ENCODE measurements around the gene EHBP1L1. TPM values are rescaled to one million over a fixed set of nuclear protein-coding genes. Genes with fewer than 3 reads are reported as not detected.
A peak's percentile ranks its signal among the peaks of the same experiment; 100 is the strongest.

The EHBP1L1 gene
- total and polyA plus RNA-seq, 4 donors, result 49.8 to 154 (median 91.8) TPM

DNA sequence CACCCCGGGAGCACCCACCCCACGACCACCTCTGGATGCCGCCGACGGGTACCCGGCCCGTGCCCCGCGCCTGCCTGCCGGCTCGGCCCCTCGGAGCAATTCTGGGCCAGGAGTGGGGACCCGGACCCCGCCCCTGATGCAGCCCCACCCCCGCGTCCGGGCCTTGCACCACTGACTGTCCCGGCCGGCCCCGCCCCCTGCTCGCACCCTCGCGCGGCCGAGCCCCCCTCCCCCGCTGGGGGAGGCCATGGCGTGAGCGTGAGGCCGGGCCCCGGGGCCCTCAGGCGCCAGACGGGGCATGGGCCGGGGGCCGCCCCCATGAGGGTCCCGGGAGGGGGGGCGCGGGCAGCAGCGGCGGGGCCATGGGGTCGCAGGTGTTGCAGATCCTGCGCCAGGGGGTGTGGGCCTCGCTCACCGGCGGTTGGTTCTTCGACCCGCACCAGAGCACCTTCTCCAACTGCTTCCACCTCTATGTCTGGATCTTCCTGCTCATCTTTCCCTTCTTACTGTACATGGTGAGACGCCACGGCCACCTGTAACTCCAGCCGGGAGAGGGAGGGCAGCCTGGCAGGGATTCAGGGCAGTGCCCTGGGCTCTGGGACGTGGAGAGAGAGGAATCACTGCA lies 40.2 kb downstream of the EHBP1L1 start:
- TF ChIP-seq, protein P1, sequence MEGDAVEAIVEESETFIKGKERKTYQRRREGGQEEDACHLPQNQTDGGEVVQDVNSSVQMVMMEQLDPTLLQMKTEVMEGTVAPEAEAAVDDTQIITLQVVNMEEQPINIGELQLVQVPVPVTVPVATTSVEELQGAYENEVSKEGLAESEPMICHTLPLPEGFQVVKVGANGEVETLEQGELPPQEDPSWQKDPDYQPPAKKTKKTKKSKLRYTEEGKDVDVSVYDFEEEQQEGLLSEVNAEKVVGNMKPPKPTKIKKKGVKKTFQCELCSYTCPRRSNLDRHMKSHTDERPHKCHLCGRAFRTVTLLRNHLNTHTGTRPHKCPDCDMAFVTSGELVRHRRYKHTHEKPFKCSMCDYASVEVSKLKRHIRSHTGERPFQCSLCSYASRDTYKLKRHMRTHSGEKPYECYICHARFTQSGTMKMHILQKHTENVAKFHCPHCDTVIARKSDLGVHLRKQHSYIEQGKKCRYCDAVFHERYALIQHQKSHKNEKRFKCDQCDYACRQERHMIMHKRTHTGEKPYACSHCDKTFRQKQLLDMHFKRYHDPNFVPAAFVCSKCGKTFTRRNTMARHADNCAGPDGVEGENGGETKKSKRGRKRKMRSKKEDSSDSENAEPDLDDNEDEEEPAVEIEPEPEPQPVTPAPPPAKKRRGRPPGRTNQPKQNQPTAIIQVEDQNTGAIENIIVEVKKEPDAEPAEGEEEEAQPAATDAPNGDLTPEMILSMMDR (IDR thresholded peaks at IDR 0.05; ENCODE audit: control extremely low read depth, extremely low read depth), result no peak
- peaks cover 0 to 27% (median 11%) of the 10 kb centered on the region in 5 donors for H3K4me1 ChIP-seq (ENCODE audit: control insufficient read depth in 5 of 5, insufficient read depth in 5 of 5, low read length in 5 of 5)
- peak in 1 of 3 donors; percentile 44 for DNase-seq

DNA sequence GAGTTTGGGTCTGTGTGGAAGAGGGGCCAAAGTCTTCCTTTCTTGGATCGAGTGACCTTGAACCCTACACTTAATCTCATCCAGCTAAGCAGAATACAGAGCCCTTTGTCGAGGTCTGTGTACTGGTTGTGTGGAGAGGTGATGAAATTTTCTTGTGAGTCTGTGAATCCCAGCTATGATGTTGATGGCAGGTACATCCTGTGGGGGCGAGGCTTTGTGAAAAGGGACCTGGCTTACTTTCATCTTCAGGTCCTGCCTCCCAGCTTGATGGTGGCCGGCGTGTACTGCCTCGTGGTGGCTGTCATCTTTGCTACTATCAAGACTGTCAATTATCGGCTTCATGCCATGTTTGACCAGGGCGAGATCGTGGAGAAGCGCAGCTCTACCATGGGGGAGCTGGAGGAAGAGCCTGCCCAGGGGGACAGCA lies 40.7 kb downstream of the EHBP1L1 start:
- Histone ChIP-seq H3K36me3 (ENCODE audit: control insufficient read depth in 4 of 4, insufficient read depth in 4 of 4, low read length in 4 of 4) (peaks cover 0 to 45% (median 22%) of the 10 kb centered on the region in 4 donors), H3K4me3 (peak overlapping the region; percentile 70), H3K27me3 (ENCODE audit: control insufficient read depth in 3 of 3, insufficient read depth in 3 of 3, low read length in 2 of 3) (no peaks in the 10 kb centered on the region), H3K4me1 (ENCODE audit: control insufficient read depth in 5 of 5, insufficient read depth in 5 of 5, low read length in 5 of 5) (peaks cover 0 to 27% (median 9%) of the 10 kb centered on the region in 5 donors), H3K27ac (ENCODE audit: low read depth in 1 of 2, low read length in 1 of 2) (peak overlapping the region; percentile 14 to 49), H3K9me3 (ENCODE audit: control insufficient read depth in 4 of 4, insufficient read depth in 3 of 4, low read length in 3 of 4) (no peaks in the 10 kb centered on the region), H3K9ac (ENCODE audit: insufficient read depth in 1 of 2, low read length in 2 of 2) (peak overlapping the region; percentile 55 to 74)
- ATAC-seq (ENCODE audit: insufficient read depth, low FRiP score) (no peak), DNase-seq (no peak)
- 66 to 76% methylated on average over 10 of the region's 10 CpGs for WGBS, 2 donors
- TF ChIP-seq, protein P1 (IDR thresholded peaks at IDR 0.05; ENCODE audit: control extremely low read depth, extremely low read depth), result no peak

More for the DNA sequence above, 40.2 kb downstream of the EHBP1L1 start:
- H3K4me3 ChIP-seq, result peak overlapping the region; percentile 70
- no peak for ATAC-seq (ENCODE audit: insufficient read depth, low FRiP score)
- no peaks in the 10 kb centered on the region for H3K9me3 ChIP-seq (ENCODE audit: control insufficient read depth in 4 of 4, insufficient read depth in 3 of 4, low read length in 3 of 4)
- 2% methylated on average over 27 to 50 of the region's 50 CpGs for WGBS, 2 donors
- peak overlapping the region; percentile 87 to 89 for H3K27ac ChIP-seq (ENCODE audit: low read depth in 1 of 2, low read length in 1 of 2)
- H3K27me3 ChIP-seq (ENCODE audit: control insufficient read depth in 3 of 3, insufficient read depth in 3 of 3, low read length in 2 of 3), result no peaks in the 10 kb centered on the region
- peaks cover 0 to 44% (median 21%) of the 10 kb centered on the region in 4 donors for H3K36me3 ChIP-seq (ENCODE audit: control insufficient read depth in 4 of 4, insufficient read depth in 4 of 4, low read length in 4 of 4)
- H3K9ac ChIP-seq (ENCODE audit: insufficient read depth in 1 of 2, low read length in 2 of 2), result peak overlapping the region; percentile 55 to 74

DNA sequence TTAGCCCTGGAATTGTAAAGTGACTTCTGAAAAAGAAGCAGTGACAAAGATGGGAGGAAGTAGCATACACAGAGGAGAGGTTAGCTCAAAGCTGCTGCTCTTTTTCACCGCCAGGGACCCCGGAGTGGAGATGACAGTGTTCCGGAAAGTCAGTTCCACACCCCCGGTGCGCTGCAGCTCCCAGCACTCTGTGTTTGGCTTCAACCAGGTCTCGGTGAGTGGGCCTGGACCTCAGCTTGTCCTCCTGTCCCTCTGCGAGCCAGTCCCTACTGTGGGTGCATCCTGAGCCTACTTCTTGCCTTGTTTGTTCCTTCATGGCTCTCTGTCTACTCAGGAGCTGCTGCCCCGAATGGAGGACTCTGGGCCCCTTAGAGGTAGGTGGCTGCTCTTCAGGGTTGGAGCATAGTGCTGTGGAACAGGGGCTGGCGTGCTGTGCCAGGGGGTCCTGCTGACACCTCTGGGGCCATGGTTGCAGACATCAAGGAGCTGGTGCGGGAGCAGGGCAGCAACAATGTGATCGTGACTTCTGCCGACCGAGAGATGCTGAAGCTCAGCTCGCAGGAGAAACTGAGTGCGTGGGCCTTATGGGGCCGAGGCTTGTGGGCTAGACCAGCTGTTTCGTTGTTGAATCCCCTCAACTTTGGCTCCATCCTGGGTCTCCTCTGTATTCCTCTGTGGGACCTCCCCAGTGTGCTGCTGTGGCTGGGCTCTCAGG lies 41.4 kb downstream of the EHBP1L1 start:
- DNase-seq (no peak), ATAC-seq (ENCODE audit: insufficient read depth, low FRiP score) (no peak)
- Histone ChIP-seq H3K9ac (ENCODE audit: insufficient read depth in 1 of 2, low read length in 2 of 2) (no peak overlapping the region), H3K4me1 (ENCODE audit: control insufficient read depth in 5 of 5, insufficient read depth in 5 of 5, low read length in 5 of 5) (peaks cover 0 to 20% (median 9%) of the 10 kb centered on the region in 5 donors), H3K36me3 (ENCODE audit: control insufficient read depth in 4 of 4, insufficient read depth in 4 of 4, low read length in 4 of 4) (peaks cover 0 to 46% (median 23%) of the 10 kb centered on the region in 4 donors), H3K4me3 (no peak overlapping the region), H3K9me3 (ENCODE audit: control insufficient read depth in 4 of 4, insufficient read depth in 3 of 4, low read length in 3 of 4) (no peaks in the 10 kb centered on the region), H3K27ac (ENCODE audit: low read depth in 1 of 2, low read length in 1 of 2) (no peak overlapping the region), H3K27me3 (ENCODE audit: control insufficient read depth in 3 of 3, insufficient read depth in 3 of 3, low read length in 2 of 3) (no peaks in the 10 kb centered on the region)
- 93 to 94% methylated on average over 17 of the region's 17 CpGs for WGBS, 2 donors
- TF ChIP-seq, protein P1 (IDR thresholded peaks at IDR 0.05; ENCODE audit: control extremely low read depth, extremely low read depth), result no peak
